ENCODE results near the gene S100P.

The S100P gene

DNA sequence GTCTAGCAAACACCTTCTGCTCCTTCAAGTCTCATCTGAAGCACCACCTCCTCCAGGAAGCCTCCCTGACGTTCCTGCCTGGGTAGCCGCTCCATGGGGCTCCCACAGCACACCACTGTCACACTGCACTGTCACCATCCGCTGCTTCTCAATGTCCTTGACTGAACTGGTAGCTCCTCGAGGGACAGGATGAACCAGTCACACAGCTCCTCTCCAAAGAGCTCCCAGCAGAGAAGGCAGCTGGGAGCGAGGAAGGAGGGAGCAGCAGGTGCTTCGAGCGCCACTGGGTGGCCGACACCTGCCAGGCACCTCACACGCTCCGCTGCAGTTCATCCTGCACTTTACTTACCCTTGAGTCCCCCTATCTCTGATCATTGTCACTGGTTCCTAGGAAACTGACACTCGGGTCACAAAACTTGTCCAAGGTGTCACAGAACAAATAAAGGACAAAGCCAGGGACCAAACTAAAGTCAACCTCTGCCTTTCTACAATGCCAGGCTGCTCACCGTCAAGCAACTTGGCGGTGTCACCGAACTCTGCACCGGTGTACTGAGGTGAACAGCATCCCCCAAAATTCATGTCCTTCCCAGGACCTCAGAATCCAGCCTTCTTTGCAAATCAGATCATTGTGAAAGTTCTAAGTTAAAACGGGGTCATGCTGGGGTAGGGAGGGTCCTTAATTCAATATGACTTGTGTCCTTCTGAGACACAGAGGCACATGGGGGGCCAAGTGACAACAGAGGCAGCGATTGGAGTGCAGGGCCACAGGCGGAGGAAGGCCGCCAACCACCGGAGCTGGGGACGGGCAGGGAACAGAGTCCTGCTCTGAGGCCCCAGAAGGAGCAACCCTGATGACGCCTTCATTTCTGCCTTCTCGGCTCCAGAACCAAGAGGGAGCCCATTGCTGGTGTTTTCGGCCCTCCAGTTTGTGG lies 5.5 kb upstream of the S100P start:
- H3K27ac ChIP-seq = peak overlapping the region; percentile 73
- peak; percentile 83 for TF ChIP-seq CTCF (conservative IDR thresholded peaks at IDR 0.05)

DNA sequence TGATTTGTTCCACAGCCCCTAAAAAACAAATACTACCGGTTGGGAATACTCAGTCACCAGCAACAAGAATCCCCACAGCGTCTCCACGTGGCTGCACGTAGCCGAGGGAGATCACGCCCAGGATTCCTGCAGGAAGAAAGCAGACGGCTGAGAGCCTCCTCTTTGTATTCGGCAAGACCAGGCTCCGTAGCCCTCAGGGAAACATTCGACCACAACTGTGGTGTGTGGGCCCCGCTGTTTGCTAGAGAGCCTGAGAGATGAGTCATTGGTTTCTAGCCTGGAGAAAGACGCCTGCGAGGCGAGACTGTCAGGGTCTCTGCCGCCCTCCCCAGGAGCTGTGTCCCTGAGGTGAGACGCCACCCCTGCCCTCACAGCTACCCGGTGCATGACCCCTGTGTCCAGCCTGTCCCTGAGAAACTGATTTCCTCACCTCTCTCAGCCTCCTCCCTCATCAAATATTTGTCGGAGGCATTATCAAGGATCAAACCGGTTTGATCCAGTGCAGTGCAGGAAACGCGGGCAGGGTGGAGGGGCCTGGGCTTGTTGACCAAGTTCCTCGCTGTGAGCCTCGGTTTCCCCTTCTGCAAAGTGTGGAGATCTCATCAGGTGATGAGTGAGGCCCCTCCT lies 4.7 kb upstream of the S100P start:
- H3K27ac ChIP-seq = peak overlapping the region; percentile 73
- TF ChIP-seq CTCF (conservative IDR thresholded peaks at IDR 0.05) = no peak

DNA sequence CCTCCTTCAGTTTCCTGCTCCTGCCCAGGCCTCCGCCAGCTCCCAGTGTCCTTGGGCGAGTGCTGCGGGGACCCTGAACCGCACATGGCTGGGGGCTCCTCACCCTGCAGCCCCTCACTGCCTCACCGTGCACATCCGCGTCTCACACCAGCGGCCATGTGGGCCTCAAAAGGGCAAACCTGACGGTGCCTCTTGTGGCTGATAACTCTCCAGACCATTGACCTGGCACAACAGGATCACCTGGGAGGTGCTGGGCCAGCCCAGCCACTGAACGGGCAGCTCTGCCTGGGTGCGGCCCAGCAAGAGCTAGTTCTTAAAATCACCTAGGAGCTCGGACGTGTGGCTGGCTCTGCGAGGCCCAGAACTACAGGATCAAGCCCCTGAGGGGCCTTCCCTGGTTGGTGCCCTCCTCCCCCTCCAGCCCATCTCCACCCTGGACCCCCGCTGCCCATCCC lies 4.1 kb upstream of the S100P start:
- TF ChIP-seq CTCF (conservative IDR thresholded peaks at IDR 0.05) = no peak
- peak overlapping the region; percentile 73 for H3K27ac ChIP-seq

- TF ChIP-seq CTCF (conservative IDR thresholded peaks at IDR 0.05) = no peak
- no peak overlapping the region for H3K27ac ChIP-seq
Measured at GRCh38 chr4:6692379-6692778, 1.3 kb upstream of the S100P start.

GRCh38 chr4:6692806-6693205 lies 872 bp upstream of the S100P start:
- TF ChIP-seq CTCF (conservative IDR thresholded peaks at IDR 0.05) = no peak
- no peak overlapping the region for H3K27ac ChIP-seq

- no peak for TF ChIP-seq CTCF (conservative IDR thresholded peaks at IDR 0.05)
- peak overlapping the region; percentile 83 for H3K27ac ChIP-seq
Measured at GRCh38 chr4:6694177-6694901, 661 bp downstream of the S100P start.

Measured in VCaP (cell line).